GM21390 (cell line): ENCODE measurements around the gene CSMD2.
"Not testable (repeated sequence)": the region's sequence is repeated elsewhere in the genome, so short reads cannot be mapped to it uniquely, and the experiment has no call there.

Source experiments
- ATAC-seq: cut with Tn5 transposase; IDR thresholded peaks from one replicate; pipeline ENCODE4 v1.9.1; 2021; ENCODE audit not compliant: unreplicated experiment

Gene CSMD2

GRCh38 chr1:34164771-34165391 lies at the start of gene CSMD2:
CSMD2 (minus strand) TSS chr1:34165230; CDS start chr1:34165097, 133 bp downstream.
- ATAC-seq, result no peak

GRCh38 chr1:34213956-34214355 lies 48.9 kb upstream of the CSMD2 start:
- ATAC-seq, result no peak

- no peak for ATAC-seq
Observed at GRCh38 chr1:34212673-34213072, 47.6 kb upstream of the CSMD2 start.

GRCh38 chr1:34199927-34200326 lies 34.9 kb upstream of the CSMD2 start:
- ATAC-seq, result no peak

- ATAC-seq, result no peak
Observed at GRCh38 chr1:34192621-34193020, 27.6 kb upstream of the CSMD2 start.

GRCh38 chr1:34190692-34191091 lies 25.7 kb upstream of the CSMD2 start:
- no peak for ATAC-seq

- ATAC-seq, result no peak
Observed at GRCh38 chr1:34188985-34189384, 24.0 kb upstream of the CSMD2 start.

GRCh38 chr1:34188418-34188817 lies 23.4 kb upstream of the CSMD2 start:
- no peak for ATAC-seq

GRCh38 chr1:34186741-34187494 lies 21.9 kb upstream of the CSMD2 start:
- no peak for ATAC-seq

- ATAC-seq, result not testable (repeated sequence)
Observed at GRCh38 chr1:34183381-34183780, 18.4 kb upstream of the CSMD2 start.

GRCh38 chr1:34178072-34178471 lies 13.0 kb upstream of the CSMD2 start:
- no peak for ATAC-seq

- no peak for ATAC-seq
Observed at GRCh38 chr1:34176830-34177603, 12.0 kb upstream of the CSMD2 start, which contains the start of gene C1orf94. C1orf94 (plus strand) TSS chr1:34176907; CDS start chr1:34177790, 883 bp downstream.

GRCh38 chr1:34175744-34176143 lies 10.7 kb upstream of the CSMD2 start:
- ATAC-seq, result no peak

GRCh38 chr1:34167389-34167788 lies 2.4 kb upstream of the CSMD2 start:
- ATAC-seq, result no peak

- no peak for ATAC-seq
Observed at GRCh38 chr1:34166625-34167361, 1.8 kb upstream of the CSMD2 start.

- no peak for ATAC-seq
Observed at GRCh38 chr1:34166191-34166624, 1.2 kb upstream of the CSMD2 start.

- no peak for ATAC-seq
Observed at GRCh38 chr1:34165422-34165921, 442 bp upstream of the CSMD2 start.

GRCh38 chr1:34163792-34164731 lies 968 bp downstream of the CSMD2 start:
- no peak for ATAC-seq

GRCh38 chr1:34162852-34163766 lies 1.9 kb downstream of the CSMD2 start:
- ATAC-seq, result peak; percentile 77
